ENCODE data around the gene GARNL3. TPM values are rescaled to one million over a fixed set of nuclear protein-coding genes. Genes with fewer than 3 reads are reported as not detected.

Gene GARNL3
- total RNA-seq, 4 donors from 2014 or later, result 4.7 to 29.3 (median 11.3) TPM

DNA sequence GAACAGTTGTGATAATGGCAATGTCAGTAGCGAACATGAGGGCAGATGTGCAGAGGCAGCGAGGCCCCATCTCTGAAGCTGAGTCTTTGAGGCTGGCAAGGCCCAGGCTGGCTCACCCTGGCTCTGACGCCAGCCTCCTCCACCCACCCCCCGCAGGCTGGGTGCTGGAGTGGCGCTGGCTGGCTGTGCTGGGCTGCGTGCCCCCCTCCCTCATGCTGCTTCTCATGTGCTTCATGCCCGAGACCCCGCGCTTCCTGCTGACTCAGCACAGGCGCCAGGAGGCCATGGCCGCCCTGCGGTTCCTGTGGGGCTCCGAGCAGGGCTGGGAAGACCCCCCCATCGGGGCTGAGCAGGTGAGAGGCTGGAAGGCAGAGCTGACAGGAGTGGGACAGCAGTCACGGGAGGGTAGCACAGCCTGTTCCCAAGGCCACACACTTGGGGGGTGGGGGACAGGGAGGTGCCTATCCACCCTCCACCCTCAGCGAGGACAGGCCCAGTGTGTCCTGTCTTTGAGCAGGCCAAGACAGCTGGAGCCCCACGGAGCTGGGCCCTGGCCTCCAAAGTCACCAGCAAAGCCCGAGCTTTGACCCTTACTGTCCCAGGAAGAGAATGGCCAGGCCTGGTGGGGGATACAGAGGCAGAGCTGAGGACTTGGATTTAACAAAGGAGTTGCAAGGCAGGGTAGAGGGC, 138.0 kb downstream of the GARNL3 start:
- peaks cover 0 to 79% of the 10 kb centered on the region in 2 donors for H3K36me3 ChIP-seq
- H3K27ac ChIP-seq, result no peak overlapping the region
- H3K9me3 ChIP-seq, result no peaks in the 10 kb centered on the region

DNA sequence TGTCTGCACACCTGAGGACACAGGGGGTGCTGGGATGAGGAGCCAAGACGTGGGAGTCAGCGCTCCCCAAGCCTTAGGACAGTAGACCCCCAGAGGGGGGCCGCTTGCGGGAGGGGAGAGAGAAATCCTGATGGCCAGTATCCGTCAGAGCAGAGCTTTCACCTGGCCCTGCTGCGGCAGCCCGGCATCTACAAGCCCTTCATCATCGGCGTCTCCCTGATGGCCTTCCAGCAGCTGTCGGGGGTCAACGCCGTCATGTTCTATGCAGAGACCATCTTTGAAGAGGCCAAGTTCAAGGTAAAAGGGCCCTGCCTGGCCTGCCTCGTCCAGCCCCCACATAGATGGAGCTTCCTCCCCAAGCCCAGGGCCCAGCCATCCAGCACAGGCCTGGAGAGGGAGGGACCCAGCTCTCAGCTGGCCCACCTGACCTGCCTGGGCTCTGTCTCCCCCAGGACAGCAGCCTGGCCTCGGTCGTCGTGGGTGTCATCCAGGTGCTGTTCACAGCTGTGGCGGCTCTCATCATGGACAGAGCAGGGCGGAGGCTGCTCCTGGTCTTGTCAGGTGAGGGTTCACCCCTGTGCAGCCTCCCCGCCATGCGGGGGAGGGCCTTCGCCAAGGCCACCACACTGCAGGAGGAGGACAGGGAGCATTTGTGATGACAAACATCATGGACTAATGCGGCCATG, 139.1 kb downstream of the GARNL3 start:
- H3K36me3 ChIP-seq, result peaks cover 0 to 89% of the 10 kb centered on the region in 2 donors

More for the DNA sequence above, 138.0 kb downstream of the GARNL3 start:
- no peaks in the 10 kb centered on the region for H3K27me3 ChIP-seq
- 100% methylated on average over 1 of the region's 18 CpGs; no CpG with 5 or more reads in 1 of the 2 donors for WGBS, 2 donors (ENCODE audit: low coverage in 1 of 2)
- TF ChIP-seq POLR2A (IDR thresholded peaks at IDR 0.05) (no peak), POLR2AphosphoS5 (IDR thresholded peaks at IDR 0.05) (no peak), EP300 (IDR thresholded peaks at IDR 0.05) (no peak)
- TF ChIP-seq, protein P1, sequence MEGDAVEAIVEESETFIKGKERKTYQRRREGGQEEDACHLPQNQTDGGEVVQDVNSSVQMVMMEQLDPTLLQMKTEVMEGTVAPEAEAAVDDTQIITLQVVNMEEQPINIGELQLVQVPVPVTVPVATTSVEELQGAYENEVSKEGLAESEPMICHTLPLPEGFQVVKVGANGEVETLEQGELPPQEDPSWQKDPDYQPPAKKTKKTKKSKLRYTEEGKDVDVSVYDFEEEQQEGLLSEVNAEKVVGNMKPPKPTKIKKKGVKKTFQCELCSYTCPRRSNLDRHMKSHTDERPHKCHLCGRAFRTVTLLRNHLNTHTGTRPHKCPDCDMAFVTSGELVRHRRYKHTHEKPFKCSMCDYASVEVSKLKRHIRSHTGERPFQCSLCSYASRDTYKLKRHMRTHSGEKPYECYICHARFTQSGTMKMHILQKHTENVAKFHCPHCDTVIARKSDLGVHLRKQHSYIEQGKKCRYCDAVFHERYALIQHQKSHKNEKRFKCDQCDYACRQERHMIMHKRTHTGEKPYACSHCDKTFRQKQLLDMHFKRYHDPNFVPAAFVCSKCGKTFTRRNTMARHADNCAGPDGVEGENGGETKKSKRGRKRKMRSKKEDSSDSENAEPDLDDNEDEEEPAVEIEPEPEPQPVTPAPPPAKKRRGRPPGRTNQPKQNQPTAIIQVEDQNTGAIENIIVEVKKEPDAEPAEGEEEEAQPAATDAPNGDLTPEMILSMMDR (IDR thresholded peaks at IDR 0.05), result no peak
- no peak for ATAC-seq
- H3K4me1 ChIP-seq, result peaks cover 0 to 20% (median 9%) of the 10 kb centered on the region in 3 donors
- no peak overlapping the region for H3K4me3 ChIP-seq

DNA sequence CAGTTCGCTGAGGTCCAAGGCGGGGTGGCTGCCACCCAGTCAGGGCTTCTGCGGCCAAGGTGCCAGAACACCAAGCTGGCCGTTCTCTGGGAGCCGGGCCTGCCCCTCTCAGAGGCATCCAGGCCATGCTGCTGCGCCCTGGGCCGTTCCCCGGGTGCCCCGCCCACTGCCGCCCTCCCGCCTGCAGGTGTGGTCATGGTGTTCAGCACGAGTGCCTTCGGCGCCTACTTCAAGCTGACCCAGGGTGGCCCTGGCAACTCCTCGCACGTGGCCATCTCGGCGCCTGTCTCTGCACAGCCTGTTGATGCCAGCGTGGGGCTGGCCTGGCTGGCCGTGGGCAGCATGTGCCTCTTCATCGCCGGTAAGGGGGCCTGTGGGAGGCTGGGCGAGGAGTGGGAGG, 140.1 kb downstream of the GARNL3 start:
- no peaks in the 10 kb centered on the region for H3K27me3 ChIP-seq
- no peaks in the 10 kb centered on the region for H3K4me1 ChIP-seq
- no peak overlapping the region for H3K27ac ChIP-seq
- peaks cover 0 to 89% of the 10 kb centered on the region in 2 donors for H3K36me3 ChIP-seq
- H3K9me3 ChIP-seq, result no peaks in the 10 kb centered on the region
- H3K4me3 ChIP-seq, result no peak overlapping the region
- no peak for TF ChIP-seq POLR2AphosphoS5 (IDR thresholded peaks at IDR 0.05)
- TF ChIP-seq POLR2A (IDR thresholded peaks at IDR 0.05), result no peak
- TF ChIP-seq, protein P1 (IDR thresholded peaks at IDR 0.05), result no peak
- TF ChIP-seq EP300 (IDR thresholded peaks at IDR 0.05), result no peak
- no peak for ATAC-seq
- 85% methylated on average over 5 of the region's 23 CpGs; no CpG with 5 or more reads in 1 of the 2 donors for WGBS, 2 donors (ENCODE audit: low coverage in 1 of 2)

More for the DNA sequence above, 139.1 kb downstream of the GARNL3 start:
- WGBS, 2 donors (ENCODE audit: low coverage in 1 of 2), result 78 to 100% methylated on average over 1 to 6 of the region's 22 CpGs
- ATAC-seq, result no peak
- Histone ChIP-seq H3K9me3 (no peaks in the 10 kb centered on the region), H3K27me3 (no peaks in the 10 kb centered on the region), H3K27ac (no peak overlapping the region), H3K4me3 (no peak overlapping the region), H3K4me1 (peaks cover 0 to 9% (median 0%) of the 10 kb centered on the region in 3 donors)
- TF ChIP-seq POLR2A (IDR thresholded peaks at IDR 0.05), result no peak
- TF ChIP-seq, protein P1 (IDR thresholded peaks at IDR 0.05), result no peak
- TF ChIP-seq EP300 (IDR thresholded peaks at IDR 0.05), result no peak
- TF ChIP-seq POLR2AphosphoS5 (IDR thresholded peaks at IDR 0.05), result no peak

DNA sequence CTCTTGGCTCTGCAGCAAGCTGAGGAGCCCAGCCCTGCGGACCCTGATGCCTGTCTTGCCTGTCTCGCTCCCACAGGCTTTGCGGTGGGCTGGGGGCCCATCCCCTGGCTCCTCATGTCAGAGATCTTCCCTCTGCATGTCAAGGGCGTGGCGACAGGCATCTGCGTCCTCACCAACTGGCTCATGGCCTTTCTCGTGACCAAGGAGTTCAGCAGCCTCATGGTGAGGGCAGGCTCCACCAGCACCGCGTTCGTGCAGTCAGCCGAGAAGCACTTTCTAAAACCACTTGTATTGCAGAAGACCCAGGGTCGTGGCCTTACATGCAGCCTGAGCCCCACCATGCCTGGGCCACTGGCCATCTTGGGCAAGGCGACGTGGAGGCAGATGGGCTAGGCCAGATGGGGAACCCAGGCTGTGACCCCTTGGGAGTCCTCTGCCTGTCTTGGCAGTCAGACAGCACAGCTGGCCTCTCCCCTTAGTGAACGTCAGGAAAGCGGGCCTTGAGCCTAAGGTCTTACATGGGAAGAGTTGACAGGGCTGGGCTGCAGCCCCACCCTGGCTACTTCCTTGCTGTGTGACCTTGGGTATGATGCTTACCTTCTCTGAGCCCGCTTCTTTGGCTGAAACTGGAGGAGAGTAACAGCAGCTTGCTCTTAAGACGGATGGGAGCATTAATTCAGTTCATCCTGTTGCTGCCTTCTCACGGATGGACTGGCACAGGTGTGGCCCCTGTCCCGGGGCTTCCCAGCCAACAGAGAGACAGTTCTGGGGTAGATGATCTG, 141.0 kb downstream of the GARNL3 start:
- Histone ChIP-seq H3K9me3 (no peaks in the 10 kb centered on the region), H3K27me3 (no peaks in the 10 kb centered on the region), H3K27ac (no peak overlapping the region), H3K4me1 (no peaks in the 10 kb centered on the region), H3K36me3 (peaks cover 0 to 81% of the 10 kb centered on the region in 2 donors), H3K4me3 (no peak overlapping the region)
- no CpG with 5 or more reads among the region's 20 CpGs for WGBS, 2 donors (ENCODE audit: low coverage in 1 of 2)
- no peak for TF ChIP-seq POLR2A (IDR thresholded peaks at IDR 0.05)
- no peak for TF ChIP-seq POLR2AphosphoS5 (IDR thresholded peaks at IDR 0.05)
- TF ChIP-seq, protein P1 (IDR thresholded peaks at IDR 0.05), result no peak
- TF ChIP-seq EP300 (IDR thresholded peaks at IDR 0.05), result no peak
- no peak for ATAC-seq

Data from gastroesophageal sphincter (tissue), 4 donors.